ENCODE measurements around the gene NMNAT2. TPM values are rescaled to one million over a fixed set of nuclear protein-coding genes. Genes with fewer than 3 reads are reported as not detected.

Gene NMNAT2
- total and polyA plus RNA-seq, 2 of the 4 experiments (the other 2 are of a cell fraction), result 0.36 to 2.4 TPM

DNA sequence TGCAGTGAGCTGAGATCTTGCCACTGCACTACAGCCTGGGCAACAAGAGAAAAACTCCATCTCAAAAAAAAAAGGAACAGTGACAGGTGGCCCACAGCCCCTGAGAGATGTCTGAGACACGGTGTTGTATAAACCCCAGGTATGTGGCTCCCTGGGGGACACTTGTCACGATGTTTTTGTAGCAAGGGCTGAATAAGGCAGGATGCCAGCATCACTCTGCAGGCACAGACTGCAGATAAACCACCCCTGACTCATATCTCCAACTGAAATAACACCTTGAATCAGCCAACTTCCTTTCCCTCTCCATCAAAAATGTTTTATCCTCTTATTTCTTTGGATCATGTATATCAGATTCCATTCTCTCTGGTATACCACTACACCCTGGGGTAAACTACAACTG is 52.5 kb downstream of the NMNAT2 start:
- Histone ChIP-seq H4K20me1 (ENCODE audit: insufficient read depth, low read length) (no peaks in the 10 kb centered on the region), H3K36me3 (ENCODE audit: control insufficient read depth, insufficient read depth, low read length) (no peaks in the 10 kb centered on the region), H4K8ac (ENCODE audit: low read depth in 2 of 2, low read length in 2 of 2) (no peak overlapping the region), H3K27me3 (ENCODE audit: control insufficient read depth, insufficient read depth, low read length) (peaks cover 32% of the 10 kb centered on the region), H3K56ac (ENCODE audit: extremely low read depth, insufficient read depth, low read length) (no peak overlapping the region), H2AFZ (replicated peaks; ENCODE audit: low read length, poor library complexity) (no peak overlapping the region), H3K14ac (replicated peaks; ENCODE audit: low read depth, low read length) (no peak overlapping the region), H3K4me1 (ENCODE audit: control insufficient read depth, insufficient read depth, low read length) (no peaks in the 10 kb centered on the region), H3K9me3 (ENCODE audit: control insufficient read depth, insufficient read depth, low read length) (no peaks in the 10 kb centered on the region), H3K18ac (ENCODE audit: low read depth, low read length) (no peak overlapping the region), H3K9ac (ENCODE audit: low read depth, low read length) (no peak overlapping the region), H3K4me2 (ENCODE audit: low read depth, low read length) (no peak overlapping the region), H3K9me1 (ENCODE audit: insufficient read depth, low read length) (no peaks in the 10 kb centered on the region), H2BK15ac (ENCODE audit: low read depth, low read length) (no peak overlapping the region), H3K27ac (ENCODE audit: insufficient read depth, low read length) (no peak overlapping the region), H2BK120ac (ENCODE audit: low read depth, low read length) (no peak overlapping the region), H2AK5ac (ENCODE audit: low read depth, low read length) (no peak overlapping the region), H4K91ac (ENCODE audit: insufficient read depth, low read depth, low read length) (no peak overlapping the region), H2BK20ac (ENCODE audit: low read depth, low read length) (no peak overlapping the region), H4K5ac (ENCODE audit: low read depth, low read length) (no peak overlapping the region), H3K79me1 (ENCODE audit: low read depth in 1 of 2, low read length in 2 of 2) (no peaks in the 10 kb centered on the region), H2AK9ac (replicated peaks; ENCODE audit: low read depth, low read length, poor library complexity) (no peak overlapping the region), H3K4me3 (ENCODE audit: insufficient read depth, low read depth, low read length) (no peak overlapping the region), H2BK5ac (ENCODE audit: low read depth, low read length, poor library complexity, severe bottlenecking) (no peak overlapping the region), H3K23ac (ENCODE audit: low read depth, low read length) (no peak overlapping the region), H3K4ac (ENCODE audit: low read depth, low read length) (no peak overlapping the region)
- intact Hi-C loops (cut with micrococcal nuclease), result no loop called here
- no peak for DNase-seq
- TF ChIP-seq, protein P1, sequence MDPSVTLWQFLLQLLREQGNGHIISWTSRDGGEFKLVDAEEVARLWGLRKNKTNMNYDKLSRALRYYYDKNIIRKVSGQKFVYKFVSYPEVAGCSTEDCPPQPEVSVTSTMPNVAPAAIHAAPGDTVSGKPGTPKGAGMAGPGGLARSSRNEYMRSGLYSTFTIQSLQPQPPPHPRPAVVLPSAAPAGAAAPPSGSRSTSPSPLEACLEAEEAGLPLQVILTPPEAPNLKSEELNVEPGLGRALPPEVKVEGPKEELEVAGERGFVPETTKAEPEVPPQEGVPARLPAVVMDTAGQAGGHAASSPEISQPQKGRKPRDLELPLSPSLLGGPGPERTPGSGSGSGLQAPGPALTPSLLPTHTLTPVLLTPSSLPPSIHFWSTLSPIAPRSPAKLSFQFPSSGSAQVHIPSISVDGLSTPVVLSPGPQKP (IDR thresholded peaks at IDR 0.05; ENCODE audit: borderline replicate concordance, low read depth, low read length), result no peak
- no peak for TF ChIP-seq MXI1 (IDR thresholded peaks at IDR 0.05; ENCODE audit: borderline replicate concordance, low read depth, low read length)
- no peak for TF ChIP-seq CEBPB (IDR thresholded peaks at IDR 0.05; ENCODE audit: low read depth, low read length)
- TF ChIP-seq POLR2A (IDR thresholded peaks at IDR 0.05; ENCODE audit: low read depth, low read length), result no peak
- no peak for TF ChIP-seq NFE2L2 (IDR thresholded peaks at IDR 0.05; ENCODE audit: low read depth, low read length)
- dilution Hi-C loops (cut with HindIII; ENCODE audit: low sequenced_read_pairs, unreplicated experiment), result no loop called here
- no peak for ATAC-seq (ENCODE audit: low read depth)
- WGBS, 2 experiments (ENCODE audit: extremely low coverage in 2 of 2, insufficient read length in 1 of 2), result no CpG with 5 or more reads among the region's 2 CpGs
- no TSS peak for BruUV-seq (replicated peaks)
- in situ Hi-C loops (cut with MboI; ENCODE audit: low sequenced_read_pairs), result no loop called here
- ChIA-PET CTCF (no interaction called here), POLR2A (ENCODE audit: unreplicated experiment) (no interaction called here)

Data from IMR-90 (cell line).